ENCODE results near the gene STMN3.

GRCh38 chr20:63658749-63659187 is 5.5 kb upstream of the STMN3 start:
- no peak for TF ChIP-seq POLR2A (IDR thresholded peaks at IDR 0.05; ENCODE audit: low read depth, low read length)
- TF ChIP-seq MEF2A (IDR thresholded peaks at IDR 0.05; ENCODE audit: insufficient read depth, low read depth, low read length): no peak
